Lower leg skin (tissue), 3 donors: ENCODE measurements around the gene GALE.

ENCODE experiments used
- POLR2A ChIP-seq, 2 donors: fragments of 450-650 bp; IDR thresholded peaks; one replicate each; pipeline ENCODE4 v1.6.1; 2016 to 2017; ENCODE audit warnings: antibody characterized with exemption in 2 of 2, mild to moderate bottlenecking in 1 of 2, moderate library complexity in 1 of 2
- TF ChIP-seq, protein P1 (sequence below), 3 donors: fragments of 450-650 bp; IDR thresholded peaks; one replicate each; pipeline ENCODE4 v1.5.1; 2016; ENCODE audit warnings: antibody characterized with exemption in 3 of 3, mild to moderate bottlenecking in 3 of 3, moderate library complexity in 2 of 3

GRCh38 chr1:23809751-23810171 is 9.2 kb upstream of the GALE start:
- TF ChIP-seq, protein P1, sequence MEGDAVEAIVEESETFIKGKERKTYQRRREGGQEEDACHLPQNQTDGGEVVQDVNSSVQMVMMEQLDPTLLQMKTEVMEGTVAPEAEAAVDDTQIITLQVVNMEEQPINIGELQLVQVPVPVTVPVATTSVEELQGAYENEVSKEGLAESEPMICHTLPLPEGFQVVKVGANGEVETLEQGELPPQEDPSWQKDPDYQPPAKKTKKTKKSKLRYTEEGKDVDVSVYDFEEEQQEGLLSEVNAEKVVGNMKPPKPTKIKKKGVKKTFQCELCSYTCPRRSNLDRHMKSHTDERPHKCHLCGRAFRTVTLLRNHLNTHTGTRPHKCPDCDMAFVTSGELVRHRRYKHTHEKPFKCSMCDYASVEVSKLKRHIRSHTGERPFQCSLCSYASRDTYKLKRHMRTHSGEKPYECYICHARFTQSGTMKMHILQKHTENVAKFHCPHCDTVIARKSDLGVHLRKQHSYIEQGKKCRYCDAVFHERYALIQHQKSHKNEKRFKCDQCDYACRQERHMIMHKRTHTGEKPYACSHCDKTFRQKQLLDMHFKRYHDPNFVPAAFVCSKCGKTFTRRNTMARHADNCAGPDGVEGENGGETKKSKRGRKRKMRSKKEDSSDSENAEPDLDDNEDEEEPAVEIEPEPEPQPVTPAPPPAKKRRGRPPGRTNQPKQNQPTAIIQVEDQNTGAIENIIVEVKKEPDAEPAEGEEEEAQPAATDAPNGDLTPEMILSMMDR (IDR thresholded peaks at IDR 0.05): no peak
- TF ChIP-seq POLR2A (IDR thresholded peaks at IDR 0.05): no peak
